ENCODE measurements around the gene CLMP.

- TF ChIP-seq, protein P1, sequence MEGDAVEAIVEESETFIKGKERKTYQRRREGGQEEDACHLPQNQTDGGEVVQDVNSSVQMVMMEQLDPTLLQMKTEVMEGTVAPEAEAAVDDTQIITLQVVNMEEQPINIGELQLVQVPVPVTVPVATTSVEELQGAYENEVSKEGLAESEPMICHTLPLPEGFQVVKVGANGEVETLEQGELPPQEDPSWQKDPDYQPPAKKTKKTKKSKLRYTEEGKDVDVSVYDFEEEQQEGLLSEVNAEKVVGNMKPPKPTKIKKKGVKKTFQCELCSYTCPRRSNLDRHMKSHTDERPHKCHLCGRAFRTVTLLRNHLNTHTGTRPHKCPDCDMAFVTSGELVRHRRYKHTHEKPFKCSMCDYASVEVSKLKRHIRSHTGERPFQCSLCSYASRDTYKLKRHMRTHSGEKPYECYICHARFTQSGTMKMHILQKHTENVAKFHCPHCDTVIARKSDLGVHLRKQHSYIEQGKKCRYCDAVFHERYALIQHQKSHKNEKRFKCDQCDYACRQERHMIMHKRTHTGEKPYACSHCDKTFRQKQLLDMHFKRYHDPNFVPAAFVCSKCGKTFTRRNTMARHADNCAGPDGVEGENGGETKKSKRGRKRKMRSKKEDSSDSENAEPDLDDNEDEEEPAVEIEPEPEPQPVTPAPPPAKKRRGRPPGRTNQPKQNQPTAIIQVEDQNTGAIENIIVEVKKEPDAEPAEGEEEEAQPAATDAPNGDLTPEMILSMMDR (IDR thresholded peaks at IDR 0.05; ENCODE audit: insufficient read depth, low read length), result no peak
- TF ChIP-seq, protein P2, sequence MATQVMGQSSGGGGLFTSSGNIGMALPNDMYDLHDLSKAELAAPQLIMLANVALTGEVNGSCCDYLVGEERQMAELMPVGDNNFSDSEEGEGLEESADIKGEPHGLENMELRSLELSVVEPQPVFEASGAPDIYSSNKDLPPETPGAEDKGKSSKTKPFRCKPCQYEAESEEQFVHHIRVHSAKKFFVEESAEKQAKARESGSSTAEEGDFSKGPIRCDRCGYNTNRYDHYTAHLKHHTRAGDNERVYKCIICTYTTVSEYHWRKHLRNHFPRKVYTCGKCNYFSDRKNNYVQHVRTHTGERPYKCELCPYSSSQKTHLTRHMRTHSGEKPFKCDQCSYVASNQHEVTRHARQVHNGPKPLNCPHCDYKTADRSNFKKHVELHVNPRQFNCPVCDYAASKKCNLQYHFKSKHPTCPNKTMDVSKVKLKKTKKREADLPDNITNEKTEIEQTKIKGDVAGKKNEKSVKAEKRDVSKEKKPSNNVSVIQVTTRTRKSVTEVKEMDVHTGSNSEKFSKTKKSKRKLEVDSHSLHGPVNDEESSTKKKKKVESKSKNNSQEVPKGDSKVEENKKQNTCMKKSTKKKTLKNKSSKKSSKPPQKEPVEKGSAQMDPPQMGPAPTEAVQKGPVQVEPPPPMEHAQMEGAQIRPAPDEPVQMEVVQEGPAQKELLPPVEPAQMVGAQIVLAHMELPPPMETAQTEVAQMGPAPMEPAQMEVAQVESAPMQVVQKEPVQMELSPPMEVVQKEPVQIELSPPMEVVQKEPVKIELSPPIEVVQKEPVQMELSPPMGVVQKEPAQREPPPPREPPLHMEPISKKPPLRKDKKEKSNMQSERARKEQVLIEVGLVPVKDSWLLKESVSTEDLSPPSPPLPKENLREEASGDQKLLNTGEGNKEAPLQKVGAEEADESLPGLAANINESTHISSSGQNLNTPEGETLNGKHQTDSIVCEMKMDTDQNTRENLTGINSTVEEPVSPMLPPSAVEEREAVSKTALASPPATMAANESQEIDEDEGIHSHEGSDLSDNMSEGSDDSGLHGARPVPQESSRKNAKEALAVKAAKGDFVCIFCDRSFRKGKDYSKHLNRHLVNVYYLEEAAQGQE (IDR thresholded peaks at IDR 0.05; ENCODE audit: insufficient replicate concordance, low read depth), result no peak
- no peak for TF ChIP-seq SPI1 (IDR thresholded peaks at IDR 0.05; ENCODE audit: borderline replicate concordance, low read depth)
- no peak for TF ChIP-seq POLR2AphosphoS5 (IDR thresholded peaks at IDR 0.05; ENCODE audit: low read depth)
These were observed 149.9 kb downstream of the CLMP start for GRCh38 chr11:123045101-123045500.
